Type B pancreatic cell (in vitro differentiated cells): ENCODE measurements around the gene IL9R. TPM values are rescaled to one million over a fixed set of nuclear protein-coding genes. Genes with fewer than 3 reads are reported as not detected.
"Not testable (repeated sequence)": the region's sequence is repeated elsewhere in the genome, so short reads cannot be mapped to it uniquely, and the experiment has no call there.

Source experiments
- DNase-seq: peaks from one replicate; pipeline ENCODE4 v3.0.0; 2021; ENCODE audit warnings: mixed read lengths; ENCODE audit not compliant: unreplicated experiment; ENCODE audit errors: extremely low spot score
- H3K27ac Mint-ChIP-seq: 2 replicates; pipeline ENCODE4 v1.8.0; 2021; ENCODE audit warnings: mild to moderate bottlenecking, mixed read lengths
- H3K27me3 Mint-ChIP-seq: 2 replicates; pipeline ENCODE4 v1.8.0; 2021; ENCODE audit warnings: mixed read lengths
- H3K36me3 Mint-ChIP-seq: 2 replicates; pipeline ENCODE4 v1.8.0; 2021; ENCODE audit warnings: mixed read lengths
- H3K4me1 Mint-ChIP-seq: one replicate; pipeline ENCODE4 v1.8.0; 2021; ENCODE audit warnings: mixed read lengths; ENCODE audit not compliant: unreplicated experiment
- H3K4me3 Mint-ChIP-seq: 2 replicates; pipeline ENCODE4 v1.8.0; 2021; ENCODE audit warnings: mild to moderate bottlenecking, mixed read lengths
- H3K9me3 Mint-ChIP-seq: 2 replicates; pipeline ENCODE4 v1.8.0; 2021; ENCODE audit warnings: mixed read lengths
- total RNA-seq: library from RNA; stranded (reverse); gene quantifications from 2 replicates; pipeline ENCODE4 v1.2.1, GENCODE V29; 2021; ENCODE audit warnings: low replicate concordance
- TF ChIP-seq, protein P1 (sequence below): fragments of 200-600 bp; sonication (generic); conservative IDR thresholded peaks from 2 replicates; pipeline ENCODE4 v1.5.0; 2021; ENCODE audit warnings: antibody characterized with exemption, mild to moderate bottlenecking

IL9R gene
- total RNA-seq, 1 donor from 2014 or later, result 0.14 TPM

DNA sequence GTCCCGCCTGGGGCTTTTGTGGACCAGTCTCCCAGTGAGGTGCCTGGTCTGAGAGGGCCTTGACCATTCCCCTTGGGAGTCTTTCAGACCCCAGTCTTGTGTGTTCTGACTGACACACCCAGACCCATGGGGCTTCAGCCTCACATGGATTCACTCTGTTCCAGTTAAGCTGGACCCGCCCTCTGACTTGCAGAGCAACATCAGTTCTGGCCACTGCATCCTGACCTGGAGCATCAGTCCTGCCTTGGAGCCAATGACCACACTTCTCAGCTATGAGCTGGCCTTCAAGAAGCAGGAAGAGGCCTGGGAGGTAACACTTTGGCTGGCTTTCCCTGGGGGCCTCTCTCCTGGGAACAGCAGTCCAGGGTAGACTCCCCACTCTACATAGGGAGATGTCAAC, 6.8 kb downstream of the IL9R start:
- DNase-seq, result no peak
- peaks cover 4% of the 10 kb centered on the region for H3K9me3 Mint-ChIP-seq
- no peak overlapping the region for H3K27ac Mint-ChIP-seq
- no peaks in the 10 kb centered on the region for H3K36me3 Mint-ChIP-seq
- no peak overlapping the region for H3K4me3 Mint-ChIP-seq
- no peaks in the 10 kb centered on the region for H3K27me3 Mint-ChIP-seq
- TF ChIP-seq, protein P1, sequence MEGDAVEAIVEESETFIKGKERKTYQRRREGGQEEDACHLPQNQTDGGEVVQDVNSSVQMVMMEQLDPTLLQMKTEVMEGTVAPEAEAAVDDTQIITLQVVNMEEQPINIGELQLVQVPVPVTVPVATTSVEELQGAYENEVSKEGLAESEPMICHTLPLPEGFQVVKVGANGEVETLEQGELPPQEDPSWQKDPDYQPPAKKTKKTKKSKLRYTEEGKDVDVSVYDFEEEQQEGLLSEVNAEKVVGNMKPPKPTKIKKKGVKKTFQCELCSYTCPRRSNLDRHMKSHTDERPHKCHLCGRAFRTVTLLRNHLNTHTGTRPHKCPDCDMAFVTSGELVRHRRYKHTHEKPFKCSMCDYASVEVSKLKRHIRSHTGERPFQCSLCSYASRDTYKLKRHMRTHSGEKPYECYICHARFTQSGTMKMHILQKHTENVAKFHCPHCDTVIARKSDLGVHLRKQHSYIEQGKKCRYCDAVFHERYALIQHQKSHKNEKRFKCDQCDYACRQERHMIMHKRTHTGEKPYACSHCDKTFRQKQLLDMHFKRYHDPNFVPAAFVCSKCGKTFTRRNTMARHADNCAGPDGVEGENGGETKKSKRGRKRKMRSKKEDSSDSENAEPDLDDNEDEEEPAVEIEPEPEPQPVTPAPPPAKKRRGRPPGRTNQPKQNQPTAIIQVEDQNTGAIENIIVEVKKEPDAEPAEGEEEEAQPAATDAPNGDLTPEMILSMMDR, result no peak
- H3K4me1 Mint-ChIP-seq, result no peaks in the 10 kb centered on the region

DNA sequence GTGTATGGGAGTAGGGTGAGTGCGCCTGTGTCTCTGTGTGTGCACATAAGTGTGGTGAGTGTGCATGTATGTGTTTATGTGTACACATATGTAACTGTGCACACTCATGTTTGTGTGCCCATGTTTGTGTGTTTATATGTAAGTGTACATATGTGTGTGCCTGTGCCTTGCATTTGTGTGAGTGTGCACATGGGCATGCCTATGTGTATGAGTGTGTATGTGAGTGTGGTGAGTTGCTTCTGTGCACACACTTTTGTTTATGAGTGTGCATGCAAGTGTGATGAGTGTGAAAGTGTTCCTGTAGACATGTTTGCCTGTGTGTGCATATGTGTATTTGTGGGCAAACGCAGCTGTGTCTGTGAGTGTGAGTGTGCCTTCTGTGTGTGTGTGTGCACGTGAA, 7.2 kb downstream of the IL9R start:
- no peaks in the 10 kb centered on the region for H3K36me3 Mint-ChIP-seq

DNA sequence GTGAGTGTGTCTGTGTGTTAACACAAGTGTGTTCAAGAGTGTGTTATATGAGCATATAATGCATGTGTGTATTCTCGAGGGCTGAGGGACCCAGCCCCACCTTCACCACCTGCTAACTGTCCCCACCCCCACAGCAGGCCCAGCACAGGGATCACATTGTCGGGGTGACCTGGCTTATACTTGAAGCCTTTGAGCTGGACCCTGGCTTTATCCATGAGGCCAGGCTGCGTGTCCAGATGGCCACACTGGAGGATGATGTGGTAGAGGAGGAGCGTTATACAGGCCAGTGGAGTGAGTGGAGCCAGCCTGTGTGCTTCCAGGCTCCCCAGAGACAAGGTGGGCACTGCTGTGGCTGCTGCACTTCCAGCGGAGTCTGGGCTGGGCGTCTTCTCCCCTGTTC, 7.6 kb downstream of the IL9R start:
- H3K27ac Mint-ChIP-seq, result no peak overlapping the region
- TF ChIP-seq, protein P1, result no peak
- H3K36me3 Mint-ChIP-seq, result no peaks in the 10 kb centered on the region
- H3K27me3 Mint-ChIP-seq, result no peaks in the 10 kb centered on the region
- DNase-seq, result no peak
- H3K4me3 Mint-ChIP-seq, result no peak overlapping the region
- H3K9me3 Mint-ChIP-seq, result peaks cover 4% of the 10 kb centered on the region
- no peaks in the 10 kb centered on the region for H3K4me1 Mint-ChIP-seq

More for the DNA sequence above, 7.2 kb downstream of the IL9R start:
- Mint-ChIP-seq H3K4me1 (no peaks in the 10 kb centered on the region), H3K27ac (no peak overlapping the region), H3K4me3 (no peak overlapping the region), H3K27me3 (no peaks in the 10 kb centered on the region), H3K9me3 (peaks cover 4% of the 10 kb centered on the region)
- no peak for DNase-seq
- TF ChIP-seq, protein P1, result no peak

DNA sequence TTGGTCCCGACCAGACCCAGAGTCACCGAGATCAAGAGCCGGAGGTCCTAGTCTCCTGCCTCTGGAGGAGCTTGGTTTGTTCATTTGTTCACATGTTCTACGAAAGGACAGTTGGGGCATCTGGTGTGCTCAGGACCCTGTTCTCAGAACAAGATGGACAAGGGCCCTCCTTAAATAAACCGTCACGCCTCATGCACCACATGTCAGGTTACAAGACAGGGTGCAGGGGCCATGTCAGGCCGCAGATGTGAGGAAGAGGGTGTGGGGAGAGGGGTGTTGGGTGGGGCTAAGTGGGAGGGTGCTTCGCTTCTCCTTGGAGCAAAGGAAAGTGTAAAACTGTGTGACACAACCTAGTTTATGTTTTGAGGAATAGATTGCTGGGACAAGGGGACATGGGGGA, 9.0 kb downstream of the IL9R start:
- H3K27me3 Mint-ChIP-seq, H3K27ac Mint-ChIP-seq, H3K4me3 Mint-ChIP-seq, H3K36me3 Mint-ChIP-seq, H3K4me1 Mint-ChIP-seq, DNase-seq, H3K9me3 Mint-ChIP-seq: not testable (repeated sequence)

DNA sequence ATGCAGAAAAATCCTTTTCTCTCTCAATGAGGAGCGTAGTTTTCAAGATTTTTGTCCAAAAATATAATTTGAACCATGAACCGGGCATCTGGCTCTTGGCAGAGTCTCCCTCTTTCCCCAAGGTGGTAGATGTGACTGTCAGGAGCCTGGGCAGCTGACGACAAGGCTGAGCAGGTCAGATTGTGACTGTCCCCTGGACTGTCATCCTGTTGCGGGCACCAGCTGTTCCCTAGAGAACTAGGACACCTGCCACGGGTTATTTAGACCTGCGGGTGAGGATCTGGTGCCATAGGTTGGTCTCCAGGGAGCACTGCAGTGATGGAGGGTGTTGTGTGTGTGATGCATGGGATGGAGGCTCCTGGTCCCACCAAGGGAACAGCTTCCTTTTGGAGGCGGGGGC, 10.9 kb downstream of the IL9R start:
- H3K27ac Mint-ChIP-seq, DNase-seq, H3K9me3 Mint-ChIP-seq: not testable (repeated sequence)

DNA sequence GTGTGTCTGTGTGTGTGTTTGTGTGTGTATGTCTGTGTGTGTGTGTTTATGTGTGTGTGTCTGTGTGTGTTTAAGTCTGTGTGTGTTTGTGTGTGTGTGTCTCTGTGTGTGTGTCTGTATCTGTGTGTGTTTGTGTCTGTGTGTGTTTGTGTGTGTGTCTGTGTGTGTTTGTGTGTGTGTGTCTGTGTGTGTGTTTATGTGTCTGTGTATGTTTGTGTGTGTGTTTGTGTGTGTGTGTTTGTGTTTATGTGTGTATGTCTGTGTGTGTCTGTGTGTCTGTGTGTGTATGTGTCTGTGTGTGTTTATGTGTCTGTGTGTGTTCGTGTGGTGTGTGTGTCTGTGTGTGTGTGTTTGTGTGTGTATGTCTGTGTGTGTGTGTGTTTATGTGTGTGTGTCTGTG, 11.4 kb downstream of the IL9R start:
- Mint-ChIP-seq H3K36me3 (no peaks in the 10 kb centered on the region), H3K27me3 (no peaks in the 10 kb centered on the region), H3K27ac (no peak overlapping the region), H3K4me3 (no peak overlapping the region), H3K9me3 (peaks cover 4% of the 10 kb centered on the region), H3K4me1 (no peaks in the 10 kb centered on the region)
- TF ChIP-seq, protein P1, result no peak
- no peak for DNase-seq

More for the DNA sequence above, 10.9 kb downstream of the IL9R start:
- not testable (repeated sequence) for H3K27me3 Mint-ChIP-seq, H3K36me3 Mint-ChIP-seq, H3K4me3 Mint-ChIP-seq, H3K4me1 Mint-ChIP-seq

DNA sequence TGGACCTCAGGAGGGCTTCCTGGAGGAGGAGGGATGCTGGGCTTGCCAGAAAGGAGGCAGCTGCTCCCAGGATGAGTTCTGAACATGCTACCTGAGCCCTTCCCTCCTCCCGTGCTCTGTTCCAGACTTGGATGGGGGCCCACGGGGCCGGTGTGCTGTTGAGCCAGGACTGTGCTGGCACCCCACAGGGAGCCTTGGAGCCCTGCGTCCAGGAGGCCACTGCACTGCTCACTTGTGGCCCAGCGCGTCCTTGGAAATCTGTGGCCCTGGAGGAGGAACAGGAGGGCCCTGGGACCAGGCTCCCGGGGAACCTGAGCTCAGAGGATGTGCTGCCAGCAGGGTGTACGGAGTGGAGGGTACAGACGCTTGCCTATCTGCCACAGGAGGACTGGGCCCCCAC, 12.2 kb downstream of the IL9R start:
- H3K4me3 Mint-ChIP-seq, H3K36me3 Mint-ChIP-seq, H3K4me1 Mint-ChIP-seq, H3K27ac Mint-ChIP-seq, H3K9me3 Mint-ChIP-seq, DNase-seq, H3K27me3 Mint-ChIP-seq: not testable (repeated sequence)

DNA sequence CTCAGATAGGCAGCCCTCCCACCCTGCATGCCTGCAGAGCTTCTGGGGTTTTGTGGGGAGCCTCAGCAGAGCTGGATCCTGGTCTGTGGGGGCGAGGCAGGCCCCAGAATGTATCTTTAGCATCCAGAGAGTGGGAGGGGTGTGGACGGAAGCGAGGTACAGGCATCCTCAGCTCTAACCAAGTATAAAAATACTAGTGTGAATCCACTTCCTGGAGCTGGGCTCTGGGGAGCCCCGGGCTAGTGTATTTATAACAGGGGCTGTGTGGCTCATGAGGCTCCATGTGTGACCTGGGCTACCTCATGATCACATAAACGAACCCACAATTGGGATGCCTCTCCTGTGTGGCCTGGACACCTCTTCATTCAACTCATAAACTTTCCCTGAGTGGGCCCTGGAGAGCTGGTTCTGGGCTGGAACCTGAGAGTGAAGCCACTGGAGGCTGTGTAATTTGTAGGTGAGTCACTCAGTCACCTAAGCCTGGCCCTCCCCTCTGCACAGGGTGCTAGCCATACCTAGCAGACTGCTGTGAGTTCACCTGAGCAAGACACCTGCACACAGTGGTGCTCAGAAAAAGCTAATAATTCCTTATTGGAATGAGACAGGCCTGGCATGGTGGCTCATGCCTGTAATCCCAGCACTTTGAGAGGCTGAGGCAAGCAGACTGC, 15.9 kb downstream of the IL9R start:
- not testable (repeated sequence) for H3K4me1 Mint-ChIP-seq, H3K27me3 Mint-ChIP-seq, H3K27ac Mint-ChIP-seq, H3K9me3 Mint-ChIP-seq, DNase-seq, H3K36me3 Mint-ChIP-seq, H3K4me3 Mint-ChIP-seq

DNA sequence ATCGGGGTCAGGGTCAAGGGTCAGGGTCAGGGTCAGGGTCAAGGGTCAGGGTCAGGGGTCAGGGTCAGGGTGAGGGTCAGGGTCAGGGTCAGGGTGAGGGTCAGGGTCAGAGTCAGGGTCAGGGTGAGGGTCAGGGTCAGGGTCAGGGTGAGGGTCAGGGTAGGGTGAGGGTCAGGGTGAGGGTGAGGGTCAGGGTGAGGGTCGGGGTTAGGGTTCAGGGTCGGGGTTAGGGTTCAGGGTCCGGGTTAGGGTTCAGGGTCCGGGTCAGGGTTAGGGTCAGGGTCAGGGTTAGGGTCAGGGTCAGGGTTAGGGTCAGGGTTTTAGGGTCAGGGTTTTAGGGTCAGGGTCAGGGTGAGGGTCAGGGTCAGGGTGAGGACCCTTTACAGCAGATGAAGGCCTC, 22.4 kb downstream of the IL9R start:
- not testable (repeated sequence) for H3K27ac Mint-ChIP-seq, H3K4me1 Mint-ChIP-seq, H3K27me3 Mint-ChIP-seq, H3K4me3 Mint-ChIP-seq, H3K9me3 Mint-ChIP-seq, DNase-seq, H3K36me3 Mint-ChIP-seq

DNA sequence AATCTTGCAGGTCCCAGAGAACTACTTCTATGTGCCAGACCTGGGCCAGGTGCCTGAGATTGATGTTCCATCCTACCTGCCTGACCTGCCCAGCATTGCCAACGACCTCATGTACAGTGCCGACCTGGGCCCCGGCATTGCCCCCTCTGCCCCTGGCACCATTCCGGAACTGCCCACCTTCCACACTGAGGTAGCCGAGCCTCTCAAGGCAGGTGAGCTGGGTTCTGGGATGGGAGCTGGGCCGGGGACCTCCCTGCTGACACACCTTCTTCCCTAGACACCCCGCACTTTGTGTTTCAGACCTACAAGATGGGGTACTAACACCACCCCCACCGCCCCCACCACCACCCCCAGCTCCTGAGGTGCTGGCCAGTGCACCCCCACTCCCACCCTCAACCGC, 25.5 kb downstream of the IL9R start:
- DNase-seq, result not testable (repeated sequence)

More for the DNA sequence above, 25.5 kb downstream of the IL9R start:
- H3K4me3 Mint-ChIP-seq, H3K27ac Mint-ChIP-seq, H3K9me3 Mint-ChIP-seq, H3K27me3 Mint-ChIP-seq, H3K36me3 Mint-ChIP-seq, H3K4me1 Mint-ChIP-seq: not testable (repeated sequence)
